ENCODE measurements around the gene MAPK8IP2.

Gene MAPK8IP2

GRCh38 chr22:50608996-50609395 lies 8.4 kb downstream of the MAPK8IP2 start:
- no peak overlapping the region for H3K4me3 ChIP-seq (ENCODE audit: control insufficient read depth, low read depth, low read length)
- no peak for DNase-seq (ENCODE audit: low read depth)
- no peak for TF ChIP-seq CTCF (conservative IDR thresholded peaks at IDR 0.05; ENCODE audit: control insufficient read depth, insufficient read depth, low read depth, low read length)

GRCh38 chr22:50609599-50609998 lies 9.0 kb downstream of the MAPK8IP2 start:
- DNase-seq (ENCODE audit: low read depth): no peak
- TF ChIP-seq CTCF (conservative IDR thresholded peaks at IDR 0.05; ENCODE audit: control insufficient read depth, insufficient read depth, low read depth, low read length): no peak
- H3K4me3 ChIP-seq (ENCODE audit: control insufficient read depth, low read depth, low read length): no peak overlapping the region

GRCh38 chr22:50610041-50610451 lies 9.5 kb downstream of the MAPK8IP2 start:
- DNase-seq (ENCODE audit: low read depth): no peak
- no peak overlapping the region for H3K4me3 ChIP-seq (ENCODE audit: control insufficient read depth, low read depth, low read length)
- TF ChIP-seq CTCF (conservative IDR thresholded peaks at IDR 0.05; ENCODE audit: control insufficient read depth, insufficient read depth, low read depth, low read length): no peak

GRCh38 chr22:50610581-50610980 lies 10.0 kb downstream of the MAPK8IP2 start:
- no peak for DNase-seq (ENCODE audit: low read depth)
- H3K4me3 ChIP-seq (ENCODE audit: control insufficient read depth, low read depth, low read length): no peak overlapping the region
- TF ChIP-seq CTCF (conservative IDR thresholded peaks at IDR 0.05; ENCODE audit: control insufficient read depth, insufficient read depth, low read depth, low read length): no peak

GRCh38 chr22:50611341-50612060 lies 10.9 kb downstream of the MAPK8IP2 start:
- no peak overlapping the region for H3K4me3 ChIP-seq (ENCODE audit: control insufficient read depth, low read depth, low read length)
- no peak for TF ChIP-seq CTCF (conservative IDR thresholded peaks at IDR 0.05; ENCODE audit: control insufficient read depth, insufficient read depth, low read depth, low read length)
- DNase-seq (ENCODE audit: low read depth): no peak

- no peak for TF ChIP-seq CTCF (conservative IDR thresholded peaks at IDR 0.05; ENCODE audit: control insufficient read depth, insufficient read depth, low read depth, low read length)
- no peak overlapping the region for H3K4me3 ChIP-seq (ENCODE audit: control insufficient read depth, low read depth, low read length)
- DNase-seq (ENCODE audit: low read depth): no peak
Measured at GRCh38 chr22:50612168-50612527, 11.6 kb downstream of the MAPK8IP2 start.

All from fibroblast of mammary gland (primary cell).